HepG2 (cell line): Measurements from ENCODE around the gene HINT1. TPM values are rescaled to one million over a fixed set of nuclear protein-coding genes. Genes with fewer than 3 reads are reported as not detected.

Experiments
- ATF7 ChIP-seq, 2 experiments: fragments of 450-650 bp in 1 of 2; sonication (generic) in 1 of 2; formaldehyde crosslinking in 1 of 2; IDR thresholded peaks; 2 replicates each; pipeline versions ENCODE4 v1.4.0 to v1.6.1; 2016 to 2020; ENCODE audit warnings: antibody characterized with exemption in 1 of 2, mild to moderate bottlenecking in 1 of 2, missing genetic modification reagents in 1 of 2
- CBX2 ChIP-seq, 2 experiments: fragments of 200-600 bp in 1 of 2; sonication (generic); formaldehyde crosslinking in 1 of 2; IDR thresholded peaks; 2 replicates each; pipeline versions ENCODE4 v1.7.0 to v1.8.1; 2018 to 2022; ENCODE audit warnings: low read depth in 2 of 2, low read length in 1 of 2, mild to moderate bottlenecking in 1 of 2, missing genetic modification reagents in 1 of 2
- CREB1 ChIP-seq, 2 experiments: fragments of 450-650 bp in 1 of 2; IDR thresholded peaks; 2 replicates each; pipeline ENCODE4 v1.6.1; 2016 to 2017; ENCODE audit warnings: control low read depth in 1 of 2, mild to moderate bottlenecking in 1 of 2, missing compliant biosample characterization in 1 of 2, missing genetic modification characterization in 1 of 2
- HOXA3 ChIP-seq: sonication (generic); formaldehyde crosslinking; IDR thresholded peaks from 2 replicates; pipeline ENCODE4 v1.5.0; 2020; ENCODE audit warnings: missing genetic modification reagents
- MED8 ChIP-seq: sonication (generic); formaldehyde crosslinking; IDR thresholded peaks from 2 replicates; pipeline ENCODE4 v1.8.1; 2023; ENCODE audit warnings: mild to moderate bottlenecking, missing genetic modification reagents; ENCODE audit not compliant: insufficient replicate concordance
- NFRKB ChIP-seq: fragments of 450-650 bp; IDR thresholded peaks from 2 replicates; pipeline ENCODE4 v1.6.1; 2017
- PHF20 ChIP-seq: sonication (generic); formaldehyde crosslinking; IDR thresholded peaks from 2 replicates; pipeline ENCODE4 v1.5.0; 2020; ENCODE audit warnings: mild to moderate bottlenecking, missing genetic modification reagents
- RBAK ChIP-seq: sonication (generic); formaldehyde crosslinking; IDR thresholded peaks from 2 replicates; pipeline ENCODE4 v1.5.1; 2020; ENCODE audit warnings: mild to moderate bottlenecking, missing genetic modification reagents
- SETDB1 ChIP-seq: sonication (generic); formaldehyde crosslinking; IDR thresholded peaks from 2 replicates; pipeline ENCODE4 v1.5.1; 2020; ENCODE audit warnings: missing genetic modification reagents, mild to moderate bottlenecking, borderline replicate concordance
- ZNF724P ChIP-seq: sonication (generic); formaldehyde crosslinking; IDR thresholded peaks from 2 replicates; pipeline ENCODE4 v1.8.0; 2022; ENCODE audit warnings: missing genetic modification reagents, borderline replicate concordance
- ZSCAN9 ChIP-seq: IDR thresholded peaks from 2 replicates; pipeline ENCODE4 v1.6.1; 2016; ENCODE audit warnings: borderline replicate concordance
- polyA plus RNA-seq, 8 experiments: library from polyadenylated mRNA; depleted of rRNA in 3 of 8; stranded (reverse) in 7 of 8; unstranded in 1 of 8; fragments of >200 nt; fragmentation: Illumina TruSeq in 4 of 8; extraction: Trizol in 4 of 8; gene quantifications; 2 replicates each; pipeline versions ENCODE4 v1.2.1 to v1.2.3, GENCODE V29; 2011 to 2016; ENCODE audit warnings: low read depth in 4 of 8, missing spikeins in 1 of 8, mixed read lengths in 1 of 8; ENCODE audit not compliant: insufficient read depth in 1 of 8
- total RNA-seq, 5 experiments: library from RNA; depleted of rRNA; stranded (reverse); fragments of >200 nt; fragmentation: Illumina TruSeq; extraction: Trizol; gene quantifications; 2 replicates each; pipeline ENCODE4 v1.2.3, GENCODE V29; 2016; ENCODE audit warnings: low read depth in 1 of 5
- TF ChIP-seq, protein P1 (sequence below): sonication (generic); formaldehyde crosslinking; IDR thresholded peaks from 2 replicates; pipeline ENCODE4 v1.5.1; 2020; ENCODE audit warnings: missing genetic modification reagents, mild to moderate bottlenecking, borderline replicate concordance
- TF ChIP-seq, protein P2 (sequence below): sonication (generic); formaldehyde crosslinking; IDR thresholded peaks from 2 replicates; pipeline ENCODE4 v1.8.0; 2022; ENCODE audit warnings: mild to moderate bottlenecking, missing genetic modification reagents; ENCODE audit not compliant: insufficient replicate concordance
- TF ChIP-seq, protein P3 (sequence below): sonication (generic); formaldehyde crosslinking; IDR thresholded peaks from 2 replicates; pipeline ENCODE4; 2020; ENCODE audit warnings: missing genetic modification reagents, mild to moderate bottlenecking, borderline replicate concordance
- TF ChIP-seq, protein P4 (sequence below): sonication (generic); formaldehyde crosslinking; IDR thresholded peaks from 2 replicates; pipeline ENCODE4 v1.4.0; 2020; ENCODE audit warnings: missing genetic modification reagents
- TF ChIP-seq, protein P5 (sequence below): IDR thresholded peaks from 2 replicates; pipeline ENCODE4 v1.6.1; 2016

The HINT1 gene
- total and polyA plus RNA-seq, 2 of the 13 experiments (the other 11 are each of a cell fraction or from before 2014, with no cell fraction given): 428 to 997 TPM

DNA sequence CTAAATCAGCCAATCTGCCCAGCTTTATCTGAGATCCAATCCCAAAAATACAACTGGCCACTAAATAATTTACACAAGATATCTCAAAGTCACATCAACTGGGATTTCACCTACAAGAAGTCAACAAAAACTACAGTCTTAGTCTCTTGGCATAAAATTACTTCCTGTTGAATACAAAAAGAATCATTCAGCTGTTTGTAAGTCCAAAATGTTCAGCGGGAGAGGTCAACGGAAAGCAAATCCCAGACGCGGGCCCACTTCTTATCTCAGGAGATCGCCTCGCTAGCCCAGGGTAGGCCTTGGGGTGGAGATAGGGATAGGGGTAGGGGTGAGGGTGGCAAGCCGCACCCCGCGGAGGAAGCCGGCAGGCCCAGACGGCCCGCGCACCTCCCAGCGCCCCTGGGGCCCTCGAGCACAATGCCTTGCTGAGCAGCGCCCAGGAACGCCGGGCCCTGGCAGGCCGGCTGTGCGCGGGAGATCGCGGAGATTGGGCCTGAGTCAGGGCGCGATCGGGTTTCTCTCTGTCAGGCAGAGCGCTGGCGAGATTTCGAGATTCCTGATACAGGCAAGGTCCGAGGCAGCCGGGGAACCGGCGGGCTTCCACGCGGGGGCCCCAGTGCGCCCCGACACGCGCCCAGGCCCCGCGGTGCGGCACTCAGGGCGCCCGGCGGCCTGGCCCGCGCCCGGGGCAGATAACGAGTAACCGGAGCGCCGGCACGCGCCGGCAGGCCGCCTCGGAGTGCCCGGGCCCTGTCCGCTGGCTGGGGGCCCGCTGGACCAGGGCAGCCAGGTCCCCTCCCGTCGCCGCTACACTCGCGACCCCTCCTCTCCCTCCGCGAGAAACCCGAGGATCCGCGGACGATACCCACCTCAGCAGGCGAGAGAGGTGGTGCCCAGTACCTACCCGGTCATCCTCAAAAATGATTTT, 601 bp downstream of the HINT1 start (continued):
- TF ChIP-seq, protein P1, sequence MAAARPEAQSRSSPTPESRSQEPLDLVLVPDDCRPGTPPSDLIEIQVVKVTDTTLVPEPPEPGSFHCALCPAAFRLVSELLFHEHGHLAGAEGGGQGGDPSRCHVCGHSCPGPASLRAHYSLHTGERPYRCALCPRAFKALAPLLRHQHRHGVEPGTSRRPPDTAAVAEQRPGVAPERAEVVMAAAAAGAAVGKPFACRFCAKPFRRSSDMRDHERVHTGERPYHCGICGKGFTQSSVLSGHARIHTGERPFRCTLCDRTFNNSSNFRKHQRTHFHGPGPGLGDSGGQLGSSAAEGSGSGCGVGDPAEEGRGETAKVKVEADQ (CRISPR knock-in tag): peak; percentile 57; the same call in 1 of the 2 replicates
- TF ChIP-seq PHF20 (CRISPR knock-in tag) (0 out of 2 replicates have a peak, but pooled peaks have one; percentile 12), ZSCAN9 (CRISPR knock-in tag) (no peak), HOXA3 (CRISPR knock-in tag) (peak; percentile 57), ATF7 (IDR thresholded peaks at IDR 0.05) (no peak), ATF7 (CRISPR knock-in tag; IDR thresholded peaks at IDR 0.05) (no peak), MED8 (CRISPR knock-in tag) (no peak), CREB1 (IDR thresholded peaks at IDR 0.05) (no peak), CREB1 (CRISPR knock-in tag; IDR thresholded peaks at IDR 0.05) (no peak), SETDB1 (CRISPR knock-in tag) (no peak), CBX2 (IDR thresholded peaks at IDR 0.05; ENCODE audit: low read depth, low read length) (no peak), CBX2 (CRISPR knock-in tag; IDR thresholded peaks at IDR 0.05; ENCODE audit: low read depth) (no peak), NFRKB (no peak), RBAK (CRISPR knock-in tag) (no peak), ZNF724P (no peak)
- TF ChIP-seq, protein P2, sequence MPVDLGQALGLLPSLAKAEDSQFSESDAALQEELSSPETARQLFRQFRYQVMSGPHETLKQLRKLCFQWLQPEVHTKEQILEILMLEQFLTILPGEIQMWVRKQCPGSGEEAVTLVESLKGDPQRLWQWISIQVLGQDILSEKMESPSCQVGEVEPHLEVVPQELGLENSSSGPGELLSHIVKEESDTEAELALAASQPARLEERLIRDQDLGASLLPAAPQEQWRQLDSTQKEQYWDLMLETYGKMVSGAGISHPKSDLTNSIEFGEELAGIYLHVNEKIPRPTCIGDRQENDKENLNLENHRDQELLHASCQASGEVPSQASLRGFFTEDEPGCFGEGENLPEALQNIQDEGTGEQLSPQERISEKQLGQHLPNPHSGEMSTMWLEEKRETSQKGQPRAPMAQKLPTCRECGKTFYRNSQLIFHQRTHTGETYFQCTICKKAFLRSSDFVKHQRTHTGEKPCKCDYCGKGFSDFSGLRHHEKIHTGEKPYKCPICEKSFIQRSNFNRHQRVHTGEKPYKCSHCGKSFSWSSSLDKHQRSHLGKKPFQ (CRISPR knock-in tag): no peak
- TF ChIP-seq, protein P3, sequence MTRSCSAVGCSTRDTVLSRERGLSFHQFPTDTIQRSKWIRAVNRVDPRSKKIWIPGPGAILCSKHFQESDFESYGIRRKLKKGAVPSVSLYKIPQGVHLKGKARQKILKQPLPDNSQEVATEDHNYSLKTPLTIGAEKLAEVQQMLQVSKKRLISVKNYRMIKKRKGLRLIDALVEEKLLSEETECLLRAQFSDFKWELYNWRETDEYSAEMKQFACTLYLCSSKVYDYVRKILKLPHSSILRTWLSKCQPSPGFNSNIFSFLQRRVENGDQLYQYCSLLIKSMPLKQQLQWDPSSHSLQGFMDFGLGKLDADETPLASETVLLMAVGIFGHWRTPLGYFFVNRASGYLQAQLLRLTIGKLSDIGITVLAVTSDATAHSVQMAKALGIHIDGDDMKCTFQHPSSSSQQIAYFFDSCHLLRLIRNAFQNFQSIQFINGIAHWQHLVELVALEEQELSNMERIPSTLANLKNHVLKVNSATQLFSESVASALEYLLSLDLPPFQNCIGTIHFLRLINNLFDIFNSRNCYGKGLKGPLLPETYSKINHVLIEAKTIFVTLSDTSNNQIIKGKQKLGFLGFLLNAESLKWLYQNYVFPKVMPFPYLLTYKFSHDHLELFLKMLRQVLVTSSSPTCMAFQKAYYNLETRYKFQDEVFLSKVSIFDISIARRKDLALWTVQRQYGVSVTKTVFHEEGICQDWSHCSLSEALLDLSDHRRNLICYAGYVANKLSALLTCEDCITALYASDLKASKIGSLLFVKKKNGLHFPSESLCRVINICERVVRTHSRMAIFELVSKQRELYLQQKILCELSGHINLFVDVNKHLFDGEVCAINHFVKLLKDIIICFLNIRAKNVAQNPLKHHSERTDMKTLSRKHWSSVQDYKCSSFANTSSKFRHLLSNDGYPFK: no peak
- TF ChIP-seq, protein P4, sequence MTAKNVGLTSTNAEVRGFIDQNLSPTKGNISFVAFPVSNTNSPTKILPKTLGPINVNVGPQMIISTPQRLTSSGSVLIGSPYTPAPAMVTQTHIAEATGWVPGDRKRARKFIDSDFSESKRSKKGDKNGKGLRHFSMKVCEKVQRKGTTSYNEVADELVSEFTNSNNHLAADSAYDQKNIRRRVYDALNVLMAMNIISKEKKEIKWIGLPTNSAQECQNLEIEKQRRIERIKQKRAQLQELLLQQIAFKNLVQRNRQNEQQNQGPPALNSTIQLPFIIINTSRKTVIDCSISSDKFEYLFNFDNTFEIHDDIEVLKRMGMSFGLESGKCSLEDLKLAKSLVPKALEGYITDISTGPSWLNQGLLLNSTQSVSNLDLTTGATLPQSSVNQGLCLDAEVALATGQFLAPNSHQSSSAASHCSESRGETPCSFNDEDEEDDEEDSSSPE (CRISPR knock-in tag): peak; percentile 64; the same call in 1 of the 2 replicates
- TF ChIP-seq, protein P5, sequence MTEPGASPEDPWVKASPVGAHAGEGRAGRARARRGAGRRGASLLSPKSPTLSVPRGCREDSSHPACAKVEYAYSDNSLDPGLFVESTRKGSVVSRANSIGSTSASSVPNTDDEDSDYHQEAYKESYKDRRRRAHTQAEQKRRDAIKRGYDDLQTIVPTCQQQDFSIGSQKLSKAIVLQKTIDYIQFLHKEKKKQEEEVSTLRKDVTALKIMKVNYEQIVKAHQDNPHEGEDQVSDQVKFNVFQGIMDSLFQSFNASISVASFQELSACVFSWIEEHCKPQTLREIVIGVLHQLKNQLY (CRISPR knock-in tag): no peak
